BJ (cell line): ENCODE measurements around the gene RBP3. TPM values are rescaled to one million over a fixed set of nuclear protein-coding genes. Genes with fewer than 3 reads are reported as not detected.

Experiments used
- CTCF ChIA-PET: fragments of 350-600 bp; formaldehyde crosslinking; extraction: SDS; loops from one replicate; lab custom pipeline; 2021; ENCODE audit warnings: antibody characterized with exemption, inconsistent platforms; lab: Yijun Ruan, JAX
- POLR2A ChIA-PET: fragments of 300-600 bp; sonication (Branson Sonifier 250); formaldehyde crosslinking; extraction: SDS; loops from one replicate; lab custom pipeline; 2021; ENCODE audit warnings: antibody characterized with exemption; lab: Charles Lee
- DNase-seq: peaks from one replicate; pipeline ENCODE4 v3.0.0-alpha.2; 2011; ENCODE audit warnings: low read depth
- H3K27me3 ChIP-seq: 2 replicates; pipeline ENCODE4 v1.6.0; 2011; ENCODE audit warnings: low read length; ENCODE audit not compliant: control insufficient read depth, insufficient read depth
- H3K36me3 ChIP-seq: 2 replicates; pipeline ENCODE4 v1.5.1; 2011; ENCODE audit warnings: low read length; ENCODE audit not compliant: control insufficient read depth, insufficient read depth
- H3K4me3 ChIP-seq: 2 replicates; pipeline ENCODE4 v1.5.1; 2011; ENCODE audit warnings: low read depth, mild to moderate bottlenecking, control low read depth, low read length
- CTCF ChIP-seq: IDR thresholded peaks from 2 replicates; pipeline ENCODE4 v1.5.1; 2011; ENCODE audit warnings: low read depth, mild to moderate bottlenecking, control low read depth, inconsistent platforms, low read length, moderate library complexity; ENCODE audit not compliant: insufficient read depth
- polyA plus RNA-seq: library from polyadenylated mRNA; depleted of rRNA; stranded (reverse); fragments of >200 nt; gene quantifications from 2 replicates; pipeline ENCODE4 v1.2.3, GENCODE V29; 2011

Gene RBP3
- polyA plus RNA-seq, 1 experiment = not detected

- CTCF ChIA-PET = interaction anchor here (1.1 to 5.2 kb wide), 4 partner anchors 10 to 34 kb away, joined by 3 to 37 read pairs (median 6); partner anchors contain the start of gene ZNF488
- no peak overlapping the region for H3K4me3 ChIP-seq
- peaks cover 23% of the 10 kb centered on the region for H3K27me3 ChIP-seq
- TF ChIP-seq CTCF = no peak
- POLR2A ChIA-PET = interaction anchor here (0.8 kb wide), 1 partner anchor 9 kb away, joined by 4 read pairs; the partner anchor contains the start of gene ZNF488
- no peak for DNase-seq
- no peaks in the 10 kb centered on the region for H3K36me3 ChIP-seq
These were observed 26.7 kb downstream of the RBP3 start for GRCh38 chr10:47374611-47375536.

- Histone ChIP-seq H3K27me3 (peaks cover 26% of the 10 kb centered on the region), H3K36me3 (no peaks in the 10 kb centered on the region), H3K4me3 (no peak overlapping the region)
- CTCF ChIA-PET = interaction anchor here (5.2 kb wide), 1 partner anchor 16 kb away, joined by 37 read pairs; no protein-coding TSS in a partner anchor
- no peak for TF ChIP-seq CTCF
- no peak for DNase-seq
- POLR2A ChIA-PET = no interaction called here
These were observed 28.5 kb downstream of the RBP3 start for GRCh38 chr10:47376522-47377220.

GRCh38 chr10:47378183-47378510, 30.0 kb downstream of the RBP3 start:
- DNase-seq = no peak
- TF ChIP-seq CTCF = no peak
- no peak overlapping the region for H3K4me3 ChIP-seq
- H3K36me3 ChIP-seq = no peaks in the 10 kb centered on the region
- H3K27me3 ChIP-seq = peaks cover 27% of the 10 kb centered on the region
- POLR2A ChIA-PET = no interaction called here
- CTCF ChIA-PET = interaction anchor here (0.7 to 1.4 kb wide), 3 partner anchors 8 to 17 kb away, joined by 3 to 5 read pairs (median 5); no protein-coding TSS in a partner anchor

GRCh38 chr10:47378606-47379444, 30.7 kb downstream of the RBP3 start:
- DNase-seq = no peak
- ChIA-PET CTCF (interaction anchor here (0.7 to 2.8 kb wide), 5 partner anchors 8 to 17 kb away, joined by 3 to 12 read pairs (median 5); no protein-coding TSS in a partner anchor), POLR2A (no interaction called here)
- Histone ChIP-seq H3K27me3 (peaks cover 27% of the 10 kb centered on the region), H3K4me3 (no peak overlapping the region), H3K36me3 (no peaks in the 10 kb centered on the region)
- TF ChIP-seq CTCF = no peak
